ENCODE results near the gene ILRUN.
"Not testable (repeated sequence)": the region's sequence is repeated elsewhere in the genome, so short reads cannot be mapped to it uniquely, and the experiment has no call there.

The ILRUN gene

DNA sequence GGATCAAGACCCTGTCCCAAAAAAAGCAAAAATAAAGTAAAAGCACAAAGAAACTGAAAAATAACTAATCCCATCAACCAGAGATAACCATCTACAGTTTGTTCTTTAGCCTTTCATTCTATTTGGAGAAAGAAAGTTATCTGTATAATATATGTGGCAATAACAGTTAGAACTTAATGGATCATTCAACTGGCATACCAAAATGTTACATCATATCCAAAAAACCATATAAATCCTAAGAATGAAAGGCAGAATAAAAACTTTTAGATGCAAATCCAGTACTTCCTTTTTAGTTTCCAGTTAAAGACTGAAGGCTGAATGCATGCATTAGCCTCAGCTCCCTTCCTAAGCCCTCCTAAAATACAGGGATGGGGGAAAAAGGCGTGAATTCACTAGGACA, 25.2 kb downstream of the ILRUN start:
- TF ChIP-seq, protein P1, sequence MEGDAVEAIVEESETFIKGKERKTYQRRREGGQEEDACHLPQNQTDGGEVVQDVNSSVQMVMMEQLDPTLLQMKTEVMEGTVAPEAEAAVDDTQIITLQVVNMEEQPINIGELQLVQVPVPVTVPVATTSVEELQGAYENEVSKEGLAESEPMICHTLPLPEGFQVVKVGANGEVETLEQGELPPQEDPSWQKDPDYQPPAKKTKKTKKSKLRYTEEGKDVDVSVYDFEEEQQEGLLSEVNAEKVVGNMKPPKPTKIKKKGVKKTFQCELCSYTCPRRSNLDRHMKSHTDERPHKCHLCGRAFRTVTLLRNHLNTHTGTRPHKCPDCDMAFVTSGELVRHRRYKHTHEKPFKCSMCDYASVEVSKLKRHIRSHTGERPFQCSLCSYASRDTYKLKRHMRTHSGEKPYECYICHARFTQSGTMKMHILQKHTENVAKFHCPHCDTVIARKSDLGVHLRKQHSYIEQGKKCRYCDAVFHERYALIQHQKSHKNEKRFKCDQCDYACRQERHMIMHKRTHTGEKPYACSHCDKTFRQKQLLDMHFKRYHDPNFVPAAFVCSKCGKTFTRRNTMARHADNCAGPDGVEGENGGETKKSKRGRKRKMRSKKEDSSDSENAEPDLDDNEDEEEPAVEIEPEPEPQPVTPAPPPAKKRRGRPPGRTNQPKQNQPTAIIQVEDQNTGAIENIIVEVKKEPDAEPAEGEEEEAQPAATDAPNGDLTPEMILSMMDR (IDR thresholded peaks at IDR 0.05; ENCODE audit: low read depth, low read length): no peak
- H3K4me3 ChIP-seq (ENCODE audit: low read depth, low read length): no peak overlapping the region

DNA sequence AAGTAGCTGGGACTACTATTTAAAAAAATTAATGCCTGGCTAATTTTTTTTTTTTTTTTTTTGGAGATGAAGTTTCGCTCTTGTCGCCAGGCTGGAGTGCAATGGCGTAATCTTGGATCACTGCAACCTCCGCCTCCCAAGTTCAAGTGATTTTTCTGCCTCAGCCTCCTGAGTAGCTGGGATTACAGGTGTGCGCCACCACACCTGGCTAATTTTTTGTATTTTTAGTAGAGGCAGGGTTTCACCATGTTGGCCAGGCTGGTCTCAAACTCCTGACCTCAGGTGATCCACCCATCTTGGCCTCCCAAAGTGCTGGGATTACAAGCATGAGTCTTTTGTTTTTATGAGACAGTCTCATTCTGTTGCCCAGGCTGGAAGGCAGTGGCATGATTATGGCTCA, 27.8 kb downstream of the ILRUN start:
- not testable (repeated sequence) for H3K4me3 ChIP-seq (ENCODE audit: low read depth, low read length)

DNA sequence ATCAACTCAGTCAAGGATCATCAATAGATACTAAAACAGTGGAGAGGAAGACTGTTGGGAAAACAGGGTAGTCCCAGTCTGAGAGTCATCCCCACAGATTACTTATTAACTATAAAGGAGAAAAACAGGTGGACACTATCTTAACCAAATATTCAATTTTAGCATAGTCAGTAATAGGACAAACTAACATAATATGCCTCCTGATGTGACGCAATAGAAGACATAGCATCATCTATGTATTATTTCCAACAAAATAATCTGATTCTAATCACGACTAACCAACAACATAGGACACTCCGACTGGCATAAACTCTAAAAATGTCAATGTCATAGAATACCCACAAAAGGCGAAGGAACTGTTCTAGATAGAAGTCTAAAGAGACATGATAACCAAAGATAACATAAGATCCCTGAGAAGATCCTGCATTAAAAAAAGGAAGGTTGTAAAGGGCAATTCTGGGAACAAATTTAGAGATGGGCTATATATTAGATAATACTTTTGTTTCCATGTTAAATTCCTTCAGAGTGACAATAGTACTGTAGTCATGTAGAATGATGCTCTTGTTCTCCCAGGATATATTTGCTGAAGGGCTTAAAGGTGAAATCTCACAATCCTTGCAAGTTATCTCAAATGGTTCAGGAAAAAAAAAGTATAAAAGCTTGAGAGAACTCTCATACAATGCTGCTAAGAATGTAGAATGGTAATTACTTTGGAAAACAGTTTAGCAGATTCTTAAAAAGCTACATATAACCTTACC, 28.9 kb downstream of the ILRUN start:
- no peak overlapping the region for H3K4me3 ChIP-seq (ENCODE audit: low read depth, low read length)
- TF ChIP-seq, protein P1 (IDR thresholded peaks at IDR 0.05; ENCODE audit: low read depth, low read length): no peak

GRCh38 chr6:34665019-34665418, 31.5 kb downstream of the ILRUN start:
- H3K4me3 ChIP-seq (ENCODE audit: low read depth, low read length): no peak overlapping the region
- TF ChIP-seq, protein P1 (IDR thresholded peaks at IDR 0.05; ENCODE audit: low read depth, low read length): no peak

- TF ChIP-seq, protein P1 (IDR thresholded peaks at IDR 0.05; ENCODE audit: low read depth, low read length): no peak
Measured at GRCh38 chr6:34664256-34664971, 32.2 kb downstream of the ILRUN start.

GRCh38 chr6:34663831-34664255, 32.7 kb downstream of the ILRUN start:
- TF ChIP-seq, protein P1 (IDR thresholded peaks at IDR 0.05; ENCODE audit: low read depth, low read length): no peak
- no peak overlapping the region for H3K4me3 ChIP-seq (ENCODE audit: low read depth, low read length)

More at GRCh38 chr6:34664256-34664971, 32.2 kb downstream of the ILRUN start:
- H3K4me3 ChIP-seq (ENCODE audit: low read depth, low read length): no peak overlapping the region

GRCh38 chr6:34663371-34663770, 33.2 kb downstream of the ILRUN start:
- TF ChIP-seq, protein P1 (IDR thresholded peaks at IDR 0.05; ENCODE audit: low read depth, low read length): no peak
- no peak overlapping the region for H3K4me3 ChIP-seq (ENCODE audit: low read depth, low read length)

Data from WI38 (cell line).